Osteoblast (primary cell): Measurements from ENCODE around the gene RASGRF2. TPM values are rescaled to one million over a fixed set of nuclear protein-coding genes. Genes with fewer than 3 reads are reported as not detected.

ENCODE experiments used
- DNase-seq: peaks from one replicate; pipeline ENCODE4 v3.0.0; 2011; ENCODE audit warnings: low spot score, mixed read lengths; ENCODE audit not compliant: insufficient read length; ENCODE audit errors: missing footprints
- H2AFZ ChIP-seq: 2 replicates; pipeline ENCODE4 v1.6.0; 2011; ENCODE audit warnings: mild to moderate bottlenecking, low read length
- H3K27ac ChIP-seq: 2 replicates; pipeline ENCODE4 v1.5.1; 2011; ENCODE audit warnings: mild to moderate bottlenecking, low read depth, low read length, moderate library complexity
- H3K27me3 ChIP-seq: 2 replicates; pipeline ENCODE4 v1.6.0; 2012; ENCODE audit warnings: mild to moderate bottlenecking, control low read depth, inconsistent platforms, low read length, moderate library complexity; ENCODE audit not compliant: insufficient read depth
- H3K36me3 ChIP-seq: 2 replicates; pipeline ENCODE4 v1.5.1; 2011; ENCODE audit warnings: mild to moderate bottlenecking, low read length, control low read depth, moderate library complexity; ENCODE audit not compliant: insufficient read depth
- H3K4me1 ChIP-seq: 2 replicates; pipeline ENCODE4 v1.5.1; 2011; ENCODE audit warnings: mild to moderate bottlenecking, low read length, control low read depth, moderate library complexity; ENCODE audit not compliant: insufficient read depth
- H3K4me2 ChIP-seq: 2 replicates; pipeline ENCODE4 v1.6.0; 2011; ENCODE audit warnings: mild to moderate bottlenecking, low read length; ENCODE audit not compliant: insufficient read depth
- H3K4me3 ChIP-seq: fragments of 200-600 bp; sonication (generic); 3 replicates; pipeline ENCODE4 v1.5.1; 2012; ENCODE audit warnings: mild to moderate bottlenecking, low read length, inconsistent platforms; ENCODE audit not compliant: insufficient read depth
- H3K79me2 ChIP-seq: 2 replicates; pipeline ENCODE4 v1.6.0; 2012; ENCODE audit warnings: mild to moderate bottlenecking, low read length, control low read depth, inconsistent platforms; ENCODE audit not compliant: insufficient read depth
- H3K9me3 ChIP-seq: 2 replicates; pipeline ENCODE4 v1.5.1; 2011; ENCODE audit warnings: low read depth, low read length, control low read depth
- H4K20me1 ChIP-seq: 2 replicates; pipeline ENCODE4 v1.6.0; 2012; ENCODE audit warnings: mild to moderate bottlenecking, low read length, control low read depth; ENCODE audit not compliant: insufficient read depth
- CTCF ChIP-seq: IDR thresholded peaks from 2 replicates; pipeline ENCODE4 v1.5.1; 2011; ENCODE audit warnings: mild to moderate bottlenecking, low read depth, low read length, moderate library complexity; ENCODE audit errors: extremely low read depth
- total RNA-seq: library from RNA; depleted of rRNA; stranded (reverse); fragments of >200 nt; gene quantifications from 2 replicates; pipeline ENCODE4 v1.2.3, GENCODE V29; 2012

Gene RASGRF2
- total RNA-seq, 1 donor, result under 0.01 TPM

GRCh38 chr5:80916676-80917075 lies 43.5 kb upstream of the RASGRF2 start:
- H3K36me3 ChIP-seq, result no peaks in the 10 kb centered on the region
- H3K4me1 ChIP-seq, result no peaks in the 10 kb centered on the region
- H3K79me2 ChIP-seq, result no peaks in the 10 kb centered on the region
- no peak overlapping the region for H3K27ac ChIP-seq
- H2AFZ ChIP-seq, result no peak overlapping the region
- H3K9me3 ChIP-seq, result no peaks in the 10 kb centered on the region
- no peak overlapping the region for H3K4me2 ChIP-seq
- TF ChIP-seq CTCF, result no peak
- DNase-seq, result no peak
- no peak overlapping the region for H3K4me3 ChIP-seq
- no peaks in the 10 kb centered on the region for H4K20me1 ChIP-seq
- H3K27me3 ChIP-seq, result no peaks in the 10 kb centered on the region

GRCh38 chr5:80917631-80918030 lies 42.5 kb upstream of the RASGRF2 start:
- Histone ChIP-seq H3K79me2 (no peaks in the 10 kb centered on the region), H4K20me1 (no peaks in the 10 kb centered on the region), H3K4me1 (no peaks in the 10 kb centered on the region), H2AFZ (no peak overlapping the region), H3K9me3 (no peaks in the 10 kb centered on the region), H3K4me3 (no peak overlapping the region), H3K36me3 (no peaks in the 10 kb centered on the region), H3K27ac (no peak overlapping the region), H3K27me3 (no peaks in the 10 kb centered on the region), H3K4me2 (no peak overlapping the region)
- TF ChIP-seq CTCF, result no peak
- DNase-seq, result no peak

- no peak for TF ChIP-seq CTCF
- no peaks in the 10 kb centered on the region for H3K27me3 ChIP-seq
- no peak overlapping the region for H3K4me2 ChIP-seq
- DNase-seq, result no peak
- no peaks in the 10 kb centered on the region for H3K4me1 ChIP-seq
- H3K9me3 ChIP-seq, result no peaks in the 10 kb centered on the region
- no peak overlapping the region for H3K27ac ChIP-seq
- H2AFZ ChIP-seq, result no peak overlapping the region
- H3K79me2 ChIP-seq, result no peaks in the 10 kb centered on the region
- H3K36me3 ChIP-seq, result no peaks in the 10 kb centered on the region
- H4K20me1 ChIP-seq, result no peaks in the 10 kb centered on the region
- H3K4me3 ChIP-seq, result no peak overlapping the region
Observed at GRCh38 chr5:80919678-80920196, 40.4 kb upstream of the RASGRF2 start.

- no peak for DNase-seq
- no peaks in the 10 kb centered on the region for H3K9me3 ChIP-seq
- no peak for TF ChIP-seq CTCF
- no peak overlapping the region for H3K27ac ChIP-seq
- no peaks in the 10 kb centered on the region for H3K4me1 ChIP-seq
- no peaks in the 10 kb centered on the region for H3K79me2 ChIP-seq
- H3K27me3 ChIP-seq, result no peaks in the 10 kb centered on the region
- H3K4me3 ChIP-seq, result no peak overlapping the region
- no peaks in the 10 kb centered on the region for H3K36me3 ChIP-seq
- H2AFZ ChIP-seq, result no peak overlapping the region
- no peak overlapping the region for H3K4me2 ChIP-seq
- H4K20me1 ChIP-seq, result no peaks in the 10 kb centered on the region
Observed at GRCh38 chr5:80920333-80920732, 39.8 kb upstream of the RASGRF2 start.
